Neural progenitor cell (in vitro differentiated cells): ENCODE measurements around the gene NDUFA6.

Experiments used
- EZH2 ChIP-seq: fragments of 200-600 bp; sonication (generic); IDR thresholded peaks from 2 replicates; pipeline ENCODE4 v1.6.1; 2017; ENCODE audit warnings: antibody characterized with exemption, mild to moderate bottlenecking, moderate library complexity
- TF ChIP-seq, protein P1 (sequence below): fragments of 200-600 bp; sonication (generic); IDR thresholded peaks from 2 replicates; pipeline ENCODE4 v1.5.1; 2017; ENCODE audit warnings: antibody characterized with exemption, mild to moderate bottlenecking

DNA sequence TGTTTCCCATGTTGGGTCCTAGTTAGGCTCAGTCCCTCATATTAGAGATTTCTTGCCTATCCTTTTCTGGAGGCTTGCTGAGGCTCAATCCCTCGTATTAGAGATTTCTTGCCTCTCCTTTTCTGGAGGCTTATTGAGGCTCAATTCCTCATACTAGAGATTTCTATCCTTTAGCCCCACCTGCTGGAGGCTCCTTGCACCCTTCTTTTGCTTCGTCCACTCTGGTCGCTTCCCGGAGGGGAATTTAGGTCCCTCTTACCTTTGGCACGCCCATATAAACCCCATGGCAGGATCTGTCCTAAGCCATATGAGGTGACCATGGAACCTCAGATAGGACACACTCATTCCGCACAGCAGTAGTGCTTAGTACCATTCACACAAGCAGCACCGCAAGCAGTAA, 24.1 kb upstream of the NDUFA6 start:
- TF ChIP-seq, protein P1, sequence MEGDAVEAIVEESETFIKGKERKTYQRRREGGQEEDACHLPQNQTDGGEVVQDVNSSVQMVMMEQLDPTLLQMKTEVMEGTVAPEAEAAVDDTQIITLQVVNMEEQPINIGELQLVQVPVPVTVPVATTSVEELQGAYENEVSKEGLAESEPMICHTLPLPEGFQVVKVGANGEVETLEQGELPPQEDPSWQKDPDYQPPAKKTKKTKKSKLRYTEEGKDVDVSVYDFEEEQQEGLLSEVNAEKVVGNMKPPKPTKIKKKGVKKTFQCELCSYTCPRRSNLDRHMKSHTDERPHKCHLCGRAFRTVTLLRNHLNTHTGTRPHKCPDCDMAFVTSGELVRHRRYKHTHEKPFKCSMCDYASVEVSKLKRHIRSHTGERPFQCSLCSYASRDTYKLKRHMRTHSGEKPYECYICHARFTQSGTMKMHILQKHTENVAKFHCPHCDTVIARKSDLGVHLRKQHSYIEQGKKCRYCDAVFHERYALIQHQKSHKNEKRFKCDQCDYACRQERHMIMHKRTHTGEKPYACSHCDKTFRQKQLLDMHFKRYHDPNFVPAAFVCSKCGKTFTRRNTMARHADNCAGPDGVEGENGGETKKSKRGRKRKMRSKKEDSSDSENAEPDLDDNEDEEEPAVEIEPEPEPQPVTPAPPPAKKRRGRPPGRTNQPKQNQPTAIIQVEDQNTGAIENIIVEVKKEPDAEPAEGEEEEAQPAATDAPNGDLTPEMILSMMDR: peak; percentile 71
- no peak for TF ChIP-seq EZH2
